Measurements from ENCODE around the gene PLEKHA6. TPM values are rescaled to one million over a fixed set of nuclear protein-coding genes. Genes with fewer than 3 reads are reported as not detected.
"Not testable (repeated sequence)": the region's sequence is repeated elsewhere in the genome, so short reads cannot be mapped to it uniquely, and the experiment has no call there.

Gene PLEKHA6
- total RNA-seq, 1 donor from 2014 or later = 4.1 TPM

GRCh38 chr1:204237515-204237914 is 122.2 kb downstream of the PLEKHA6 start:
- DNase-seq = not testable (repeated sequence)

GRCh38 chr1:204232526-204232925 is 127.2 kb downstream of the PLEKHA6 start:
- peak; percentile 17 for DNase-seq

- no peak for DNase-seq
Observed at GRCh38 chr1:204230211-204230610, 129.5 kb downstream of the PLEKHA6 start.

- no peak for DNase-seq
Observed at GRCh38 chr1:204228896-204229295, 130.8 kb downstream of the PLEKHA6 start.

GRCh38 chr1:204227996-204228785 is 131.5 kb downstream of the PLEKHA6 start:
- no peak for DNase-seq

GRCh38 chr1:204227351-204227750 is 132.4 kb downstream of the PLEKHA6 start:
- no peak for DNase-seq

GRCh38 chr1:204225841-204226735 is 133.6 kb downstream of the PLEKHA6 start:
- DNase-seq = no peak

GRCh38 chr1:204224655-204225054 is 135.1 kb downstream of the PLEKHA6 start:
- no peak for DNase-seq

GRCh38 chr1:204223129-204223860 is 136.4 kb downstream of the PLEKHA6 start:
- DNase-seq = no peak

- DNase-seq = no peak
Observed at GRCh38 chr1:204222764-204223055, 137.0 kb downstream of the PLEKHA6 start.

GRCh38 chr1:204222006-204222763 is 137.5 kb downstream of the PLEKHA6 start:
- DNase-seq = no peak

- DNase-seq = no peak
Observed at GRCh38 chr1:204221271-204221670, 138.5 kb downstream of the PLEKHA6 start.

GRCh38 chr1:204219971-204220616 is 139.6 kb downstream of the PLEKHA6 start:
- no peak for DNase-seq

GRCh38 chr1:204218552-204218951 is 141.2 kb downstream of the PLEKHA6 start:
- no peak for DNase-seq

GRCh38 chr1:204217648-204218000 is 142.1 kb downstream of the PLEKHA6 start:
- no peak for DNase-seq

- DNase-seq = no peak
Observed at GRCh38 chr1:204216880-204217647, 142.7 kb downstream of the PLEKHA6 start.

GRCh38 chr1:204216236-204216635 is 143.5 kb downstream of the PLEKHA6 start:
- DNase-seq = no peak

- peak; percentile 77 for DNase-seq
Observed at GRCh38 chr1:204213668-204214662, 145.8 kb downstream of the PLEKHA6 start, which contains the start of gene GOLT1A. GOLT1A (minus strand) TSS chr1:204213988; CDS start chr1:204213906, 82 bp downstream.

GRCh38 chr1:204212715-204213114 is 147.0 kb downstream of the PLEKHA6 start:
- DNase-seq = no peak

Measured in skin of body (tissue), 2 donors.